GM12873 (cell line): ENCODE measurements around the gene OR2B2.
A peak's percentile ranks its signal among the peaks of the same experiment; 100 is the strongest.

Source experiments
- CTCF ChIP-seq: IDR thresholded peaks from 2 replicates; pipeline ENCODE4 v1.5.1; 2012; ENCODE audit warnings: low read depth, mild to moderate bottlenecking, moderate library complexity, low read length, control low read depth; ENCODE audit not compliant: insufficient read depth; ENCODE audit errors: missing control alignments

OR2B2 gene

GRCh38 chr6:27896398-27896796 lies 15.8 kb downstream of the OR2B2 start:
- TF ChIP-seq CTCF = no peak

DNA sequence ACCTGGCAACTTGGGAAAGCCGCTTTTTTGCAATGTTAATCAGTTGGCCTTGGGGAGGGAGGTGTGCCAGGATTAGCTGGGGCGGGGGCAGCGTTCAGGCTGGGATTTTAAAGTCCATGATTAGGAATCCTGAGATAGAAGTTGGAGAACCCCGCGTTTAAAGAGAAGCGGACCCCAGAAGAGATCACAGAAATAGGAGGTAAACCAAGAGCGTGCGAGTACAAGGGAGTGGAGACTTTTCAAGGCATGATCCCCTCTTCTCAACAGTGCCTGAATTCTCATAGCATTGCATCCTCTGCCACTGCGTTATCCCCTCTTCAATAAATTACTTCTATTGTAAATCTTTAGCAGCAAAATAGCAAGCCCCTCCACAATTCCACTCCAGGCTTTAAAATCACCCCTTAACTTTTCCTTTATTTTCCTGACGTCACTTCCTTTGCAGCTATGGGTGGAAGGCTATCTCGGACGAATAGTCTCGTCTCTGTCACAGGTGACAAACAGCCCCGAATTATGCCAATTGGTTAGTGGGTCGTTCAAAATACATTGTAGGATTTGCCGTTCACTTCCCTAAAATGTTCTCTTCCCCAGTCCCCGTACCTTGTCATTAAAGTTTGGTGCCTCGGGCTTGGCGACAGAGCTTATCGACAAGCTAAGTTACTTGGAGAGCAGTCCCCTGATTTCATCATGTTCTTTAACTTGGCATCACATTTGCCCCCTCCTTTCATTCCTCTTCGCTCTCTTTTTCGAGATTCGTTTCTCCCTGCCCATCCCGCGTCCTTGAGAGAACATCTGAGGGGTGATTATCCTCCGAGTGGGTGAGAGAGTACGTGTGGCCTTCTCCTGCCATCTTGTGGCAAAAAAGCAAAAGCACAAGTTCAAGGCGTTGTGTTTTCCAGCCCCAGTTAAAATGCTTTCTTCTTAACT lies 17.1 kb downstream of the OR2B2 start:
- peak; percentile 82 for TF ChIP-seq CTCF

- TF ChIP-seq CTCF = no peak
Measured at GRCh38 chr6:27893836-27894807, 18.1 kb downstream of the OR2B2 start.

DNA sequence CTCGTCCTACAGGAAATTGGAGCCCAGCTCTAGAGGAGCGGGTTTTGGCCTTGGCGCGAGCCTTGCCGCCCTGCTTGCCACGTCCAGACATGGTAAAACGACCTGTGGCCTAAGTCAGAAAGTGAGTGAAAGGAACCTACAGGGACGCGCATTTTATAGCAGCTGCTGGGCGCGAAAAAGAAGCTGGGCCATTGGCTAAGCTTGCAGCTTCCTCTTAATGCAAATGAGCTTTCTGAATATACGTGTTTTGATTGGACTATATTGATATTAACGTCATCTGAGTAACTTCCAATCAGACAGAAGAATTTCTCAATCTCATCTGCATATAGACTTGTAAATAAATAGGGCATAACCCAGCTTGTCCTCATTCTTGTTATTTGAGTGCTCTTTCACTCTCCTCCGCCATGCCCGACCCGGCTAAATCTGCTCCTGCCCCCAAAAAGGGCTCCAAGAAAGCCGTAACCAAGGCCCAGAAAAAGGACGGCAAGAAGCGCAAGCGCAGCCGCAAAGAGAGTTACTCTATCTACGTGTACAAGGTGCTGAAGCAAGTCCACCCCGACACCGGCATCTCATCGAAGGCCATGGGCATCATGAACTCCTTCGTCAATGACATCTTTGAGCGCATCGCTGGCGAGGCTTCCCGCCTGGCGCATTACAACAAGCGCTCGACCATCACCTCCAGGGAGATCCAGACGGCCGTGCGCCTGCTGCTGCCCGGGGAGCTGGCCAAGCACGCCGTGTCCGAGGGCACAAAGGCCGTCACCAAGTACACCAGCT lies 18.9 kb downstream of the OR2B2 start:
- no peak for TF ChIP-seq CTCF

DNA sequence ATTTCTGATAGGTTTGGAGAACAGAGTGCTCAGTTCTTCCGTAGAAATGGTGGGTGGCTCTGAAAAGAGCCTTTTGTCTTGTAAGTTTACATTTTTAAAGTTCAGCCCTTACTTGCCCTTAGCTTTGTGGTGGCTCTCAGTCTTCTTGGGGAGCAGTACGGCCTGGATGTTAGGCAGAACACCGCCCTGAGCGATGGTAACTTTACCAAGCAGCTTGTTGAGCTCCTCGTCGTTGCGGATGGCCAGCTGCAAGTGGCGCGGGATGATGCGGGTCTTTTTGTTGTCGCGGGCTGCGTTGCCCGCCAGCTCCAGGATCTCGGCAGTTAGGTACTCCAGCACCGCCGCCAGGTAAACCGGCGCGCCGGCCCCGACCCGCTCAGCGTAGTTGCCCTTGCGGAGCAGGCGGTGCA lies 19.5 kb downstream of the OR2B2 start:
- TF ChIP-seq CTCF = no peak

DNA sequence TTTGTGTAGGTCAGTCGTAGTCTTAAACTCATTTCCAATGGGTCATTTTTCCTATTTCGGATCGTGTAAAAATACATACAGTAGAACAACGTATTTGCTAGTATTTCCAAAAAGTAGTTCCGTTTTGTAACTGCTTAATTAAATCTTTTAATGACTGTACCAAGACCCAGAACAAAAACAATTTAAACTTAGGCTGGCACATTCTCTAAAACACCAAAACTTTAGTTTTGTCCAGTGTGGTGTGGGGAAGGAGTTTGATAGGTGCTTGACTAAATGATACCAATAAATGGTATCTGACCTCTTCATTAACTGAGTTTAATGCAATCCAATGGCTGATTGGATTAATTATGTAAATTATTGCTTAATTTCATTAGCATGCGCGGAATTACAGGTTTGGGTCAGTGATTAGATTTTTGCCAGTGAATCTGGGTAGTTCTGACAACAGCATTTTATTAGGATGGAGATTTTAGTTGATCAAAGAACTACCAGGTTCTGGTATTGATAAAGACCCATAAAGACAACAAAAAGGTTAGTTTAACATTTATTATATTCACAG lies 20.8 kb downstream of the OR2B2 start:
- TF ChIP-seq CTCF = no peak
